NCI-H146 treated with DMSO at 0.1 percent for 48 hours (cell line): ENCODE results near the gene IL11.
"Not testable (repeated sequence)": the region's sequence is repeated elsewhere in the genome, so short reads cannot be mapped to it uniquely, and the experiment has no call there.

Experiments used
- DNase-seq: peaks from one replicate; lab custom pipeline; 2025; ENCODE audit not compliant: unreplicated experiment; lab: John Stamatoyannopoulos, UW

IL11 gene

GRCh38 chr19:55336101-55336500 lies 34.2 kb downstream of the IL11 start:
- no peak for DNase-seq

- no peak for DNase-seq
These were observed 36.4 kb downstream of the IL11 start for GRCh38 chr19:55333870-55334269.

GRCh38 chr19:55329791-55330190 lies 40.5 kb downstream of the IL11 start:
- not testable (repeated sequence) for DNase-seq

GRCh38 chr19:55328774-55329318 lies 41.4 kb downstream of the IL11 start:
- DNase-seq: not testable (repeated sequence)

GRCh38 chr19:55325172-55325571 lies 45.1 kb downstream of the IL11 start, which contains the start of gene TMEM150B:
TMEM150B (minus strand) TSS chr19:55325341; CDS start chr19:55321036, 4,305 bp downstream.
- DNase-seq: no peak

GRCh38 chr19:55324662-55325061 lies 45.6 kb downstream of the IL11 start:
- no peak for DNase-seq

GRCh38 chr19:55322204-55322885 lies 47.9 kb downstream of the IL11 start:
- no peak for DNase-seq

- no peak for DNase-seq
These were observed 48.7 kb downstream of the IL11 start for GRCh38 chr19:55321466-55322137.

GRCh38 chr19:55320844-55321419 lies 49.3 kb downstream of the IL11 start:
- no peak for DNase-seq

GRCh38 chr19:55319785-55320184 lies 50.5 kb downstream of the IL11 start:
- DNase-seq: peak; percentile 54

GRCh38 chr19:55316646-55317045 lies 53.6 kb downstream of the IL11 start:
- DNase-seq: no peak

- DNase-seq: no peak
These were observed 54.2 kb downstream of the IL11 start for GRCh38 chr19:55315956-55316525.

- DNase-seq: no peak
These were observed 55.9 kb downstream of the IL11 start for GRCh38 chr19:55314396-55314795.
